Lower leg skin (tissue), 4 donors: ENCODE data around the gene SAMHD1. TPM values are rescaled to one million over a fixed set of nuclear protein-coding genes. Genes with fewer than 3 reads are reported as not detected.
"Not testable (repeated sequence)": the region's sequence is repeated elsewhere in the genome, so short reads cannot be mapped to it uniquely, and the experiment has no call there.

Source experiments
- DNase-seq, 2 donors: peaks; one replicate each; pipeline ENCODE4 v3.0.0-alpha.2; 2019; ENCODE audit warnings: low spot score in 2 of 2
- H3K4me3 ChIP-seq: fragments of 200-600 bp; sonication (generic); 2 replicates; pipeline ENCODE4 v1.5.1; 2017; ENCODE audit warnings: mild to moderate bottlenecking, low read depth; ENCODE audit not compliant: poor library complexity, severe bottlenecking
- POLR2A ChIP-seq, 2 donors: fragments of 450-650 bp; IDR thresholded peaks; one replicate each; pipeline ENCODE4 v1.6.1; 2016 to 2017; ENCODE audit warnings: antibody characterized with exemption in 2 of 2, mild to moderate bottlenecking in 1 of 2, moderate library complexity in 1 of 2
- WGBS, 2 donors: methylation state at CpG; one replicate each; pipeline ENCODE4 v1.1.5; 2018; 5-methylcytosine and 5-hydroxymethylcytosine counted together
- intact Hi-C: fragments of 100-400 bp; cut with DNase I; formaldehyde crosslinking; loops from one replicate; pipeline ENCODE4 v1.15.0; 2023; ENCODE audit warnings: low total_unique reads
- total RNA-seq, 4 donors: library from RNA; depleted of rRNA; stranded (reverse); fragments of >200 nt; gene quantifications; one replicate each; pipeline ENCODE4 v1.1.0, GENCODE V29; 2016
- TF ChIP-seq, protein P1 (sequence below), 3 donors: fragments of 450-650 bp; IDR thresholded peaks; one replicate each; pipeline ENCODE4 v1.5.1; 2016; ENCODE audit warnings: antibody characterized with exemption in 3 of 3, mild to moderate bottlenecking in 3 of 3, moderate library complexity in 2 of 3

Gene SAMHD1
- total RNA-seq, 4 donors from 2014 or later: 29.4 to 109 (median 38.3) TPM

DNA sequence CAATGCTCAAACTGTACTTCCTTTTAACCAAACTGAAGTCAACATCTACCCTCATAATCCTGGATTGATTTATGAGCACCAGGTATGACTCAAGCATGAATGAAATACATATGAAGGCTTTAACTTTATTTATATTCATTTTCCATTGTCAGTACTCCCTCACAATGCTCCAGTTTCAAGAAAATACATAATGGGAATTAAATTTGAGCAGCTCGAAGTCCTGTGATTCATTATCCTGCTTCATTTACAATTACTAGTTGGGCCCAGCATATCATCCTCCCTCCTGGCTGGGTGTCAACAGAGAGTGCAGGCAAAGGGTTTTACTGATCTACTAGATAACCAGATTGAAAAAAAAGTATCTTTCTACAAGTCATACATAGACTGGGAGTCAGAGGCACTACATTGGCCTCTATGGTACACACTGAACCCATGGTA is 10.1 kb downstream of the SAMHD1 start:
- 11% methylated on average over 1 of the region's 1 CpG for WGBS, 2 donors
- peak in 1 of 2 donors; percentile 80 for DNase-seq
- intact Hi-C loops: no loop called here
- no peak for TF ChIP-seq POLR2A (IDR thresholded peaks at IDR 0.05)
- TF ChIP-seq, protein P1, sequence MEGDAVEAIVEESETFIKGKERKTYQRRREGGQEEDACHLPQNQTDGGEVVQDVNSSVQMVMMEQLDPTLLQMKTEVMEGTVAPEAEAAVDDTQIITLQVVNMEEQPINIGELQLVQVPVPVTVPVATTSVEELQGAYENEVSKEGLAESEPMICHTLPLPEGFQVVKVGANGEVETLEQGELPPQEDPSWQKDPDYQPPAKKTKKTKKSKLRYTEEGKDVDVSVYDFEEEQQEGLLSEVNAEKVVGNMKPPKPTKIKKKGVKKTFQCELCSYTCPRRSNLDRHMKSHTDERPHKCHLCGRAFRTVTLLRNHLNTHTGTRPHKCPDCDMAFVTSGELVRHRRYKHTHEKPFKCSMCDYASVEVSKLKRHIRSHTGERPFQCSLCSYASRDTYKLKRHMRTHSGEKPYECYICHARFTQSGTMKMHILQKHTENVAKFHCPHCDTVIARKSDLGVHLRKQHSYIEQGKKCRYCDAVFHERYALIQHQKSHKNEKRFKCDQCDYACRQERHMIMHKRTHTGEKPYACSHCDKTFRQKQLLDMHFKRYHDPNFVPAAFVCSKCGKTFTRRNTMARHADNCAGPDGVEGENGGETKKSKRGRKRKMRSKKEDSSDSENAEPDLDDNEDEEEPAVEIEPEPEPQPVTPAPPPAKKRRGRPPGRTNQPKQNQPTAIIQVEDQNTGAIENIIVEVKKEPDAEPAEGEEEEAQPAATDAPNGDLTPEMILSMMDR (IDR thresholded peaks at IDR 0.05): no peak
- no peak overlapping the region for H3K4me3 ChIP-seq

DNA sequence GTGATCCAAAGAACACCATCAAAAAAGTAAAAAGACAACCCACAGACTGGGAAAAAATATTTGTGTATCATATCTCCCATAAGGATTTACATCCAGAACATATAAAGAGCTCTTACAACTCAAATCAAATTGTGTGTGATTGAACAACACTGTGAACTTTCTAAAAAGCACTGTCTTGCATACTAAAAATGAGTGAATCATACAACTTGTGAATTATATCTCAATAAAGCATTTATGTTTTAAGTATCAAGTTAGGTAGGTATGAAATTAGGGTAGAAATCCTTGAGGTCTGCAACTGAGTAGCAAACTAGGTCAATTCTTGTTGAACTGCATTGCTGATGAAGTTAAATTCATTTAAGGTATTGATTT is 14.1 kb downstream of the SAMHD1 start:
- no peak overlapping the region for H3K4me3 ChIP-seq
- no peak for DNase-seq
- no peak for TF ChIP-seq POLR2A (IDR thresholded peaks at IDR 0.05)
- TF ChIP-seq, protein P1 (IDR thresholded peaks at IDR 0.05): no peak
- intact Hi-C loops: no loop called here

DNA sequence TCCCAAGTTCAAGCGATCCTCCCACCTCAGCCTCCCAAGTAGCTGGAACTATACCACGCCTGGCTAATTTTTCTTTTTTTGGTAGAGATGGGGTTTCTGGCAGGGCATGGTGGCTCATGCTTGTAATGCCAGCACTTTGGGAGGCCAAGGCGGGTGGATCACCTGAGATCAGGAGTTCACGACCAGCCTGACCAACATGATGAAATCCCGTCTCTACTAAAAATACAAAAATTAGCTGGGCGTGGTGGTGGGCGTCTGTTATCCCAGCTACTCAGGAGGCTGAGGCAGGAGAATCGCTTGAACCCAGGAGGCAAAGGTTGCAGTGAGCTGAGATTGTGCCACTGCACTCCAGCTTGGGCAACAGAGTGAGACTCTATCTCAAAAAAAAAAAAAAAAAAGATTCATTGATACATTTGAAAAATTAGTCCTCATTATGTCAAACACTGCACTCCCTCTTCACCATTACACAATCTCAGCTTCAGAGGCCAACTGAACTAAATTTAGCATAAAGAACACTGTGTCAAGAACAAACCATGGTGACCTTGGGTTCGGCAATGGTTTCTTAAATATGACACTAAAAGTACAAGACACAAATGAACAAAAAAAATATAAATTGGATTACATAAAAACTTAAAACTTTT is 14.6 kb downstream of the SAMHD1 start:
- intact Hi-C loops, H3K4me3 ChIP-seq: not testable (repeated sequence)
- WGBS, 2 donors: 68 to 74% methylated on average over 9 of the region's 9 CpGs
- peak in 1 of 2 donors; percentile 70 for DNase-seq

DNA sequence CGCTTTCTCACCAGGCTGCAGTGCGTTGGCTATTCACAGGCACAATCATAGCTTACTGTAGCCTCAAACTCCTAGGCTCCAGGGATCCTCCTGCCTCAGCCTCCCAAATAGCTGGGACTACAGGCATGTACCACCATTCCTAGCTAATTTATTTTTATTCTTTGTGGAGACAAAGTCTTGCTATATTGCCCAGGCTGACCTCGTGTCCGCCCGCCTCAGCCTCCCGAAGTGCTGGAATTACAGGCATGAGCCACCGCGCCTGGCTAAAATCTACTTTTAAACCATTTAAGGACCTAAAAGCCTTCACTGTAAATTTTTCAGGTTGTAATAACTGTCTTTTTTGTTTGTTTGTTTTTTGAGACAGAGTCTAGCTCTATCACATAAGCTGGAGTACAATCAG is 15.2 kb downstream of the SAMHD1 start:
- WGBS, 2 donors: 84 to 86% methylated on average over 8 of the region's 8 CpGs
- no peak for TF ChIP-seq POLR2A (IDR thresholded peaks at IDR 0.05)
- intact Hi-C loops: no loop called here
- H3K4me3 ChIP-seq: no peak overlapping the region
- DNase-seq: peak in 1 of 2 donors; percentile 43

DNA sequence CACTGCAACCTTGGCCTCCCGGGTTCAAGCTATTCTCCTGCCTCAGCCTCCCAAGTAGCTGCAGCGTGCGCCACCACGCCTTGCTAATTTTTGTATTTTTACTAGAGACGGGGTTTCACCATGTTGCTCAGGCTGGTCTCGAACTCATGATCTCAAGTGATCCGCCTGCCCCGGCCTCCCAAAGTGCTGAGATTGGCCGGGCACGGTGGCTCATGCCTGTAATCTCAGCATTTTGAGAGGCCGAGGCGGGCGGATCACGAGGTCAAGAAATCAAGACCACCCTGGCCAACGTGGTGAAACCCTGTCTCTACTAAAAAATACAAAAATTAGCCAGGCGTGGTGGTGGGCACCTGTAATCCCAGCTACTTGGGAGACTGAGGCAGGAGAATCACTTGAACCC is 17.9 kb downstream of the SAMHD1 start:
- WGBS, 2 donors: 95 to 97% methylated on average over 16 of the region's 16 CpGs
- intact Hi-C loops, H3K4me3 ChIP-seq: not testable (repeated sequence)

DNA sequence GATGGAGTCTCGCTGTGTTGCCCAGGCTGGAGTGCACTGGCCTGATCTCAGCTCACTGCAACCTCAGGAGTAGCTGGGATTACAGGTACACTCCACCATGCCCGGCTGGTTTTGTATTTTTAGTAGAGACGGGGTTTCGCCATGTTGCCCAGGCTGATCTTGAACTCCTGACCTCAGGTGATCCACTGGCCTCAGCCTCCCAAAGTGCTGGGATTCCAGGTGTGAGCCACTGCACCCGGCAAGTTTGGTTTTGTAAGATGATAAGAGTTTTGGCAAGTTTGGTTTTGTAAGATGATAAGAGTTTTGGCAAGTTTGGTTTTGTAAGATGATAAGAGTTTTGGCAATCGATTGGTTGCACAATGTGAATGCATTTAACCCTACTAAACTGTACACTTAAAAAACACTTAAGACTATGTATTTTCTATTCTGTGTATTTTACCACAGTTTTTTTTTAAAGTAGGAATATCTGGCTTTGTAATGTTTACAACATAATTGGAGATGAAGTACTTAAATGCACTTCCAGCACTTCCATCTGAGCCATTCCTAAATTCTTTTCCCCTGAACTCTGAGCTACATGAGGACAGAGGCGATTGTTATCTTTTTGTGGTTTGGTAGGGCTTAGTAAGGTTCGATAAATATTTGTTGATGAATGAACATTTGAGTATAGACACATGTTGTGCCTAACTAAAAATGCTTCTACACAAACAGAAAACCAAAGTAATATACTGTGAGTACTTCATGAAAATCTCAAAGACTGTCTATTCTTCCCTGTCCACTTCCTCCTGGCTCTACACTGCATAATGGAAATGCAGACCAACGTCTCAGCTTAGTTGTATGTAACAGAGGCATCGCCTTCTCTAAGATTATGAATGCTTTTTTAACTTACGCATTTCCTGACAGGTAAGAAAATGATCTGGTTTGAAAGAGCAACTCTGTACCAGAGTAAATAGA is 18.8 kb downstream of the SAMHD1 start:
- H3K4me3 ChIP-seq: no peak overlapping the region
- no peak for TF ChIP-seq POLR2A (IDR thresholded peaks at IDR 0.05)
- TF ChIP-seq, protein P1 (IDR thresholded peaks at IDR 0.05): no peak
- intact Hi-C loops: no loop called here
- DNase-seq: peak in 1 of 2 donors; percentile 52
- 68 to 69% methylated on average over 11 of the region's 11 CpGs for WGBS, 2 donors

More for the DNA sequence above, 17.9 kb downstream of the SAMHD1 start:
- peak in 1 of 2 donors; percentile 74 for DNase-seq

DNA sequence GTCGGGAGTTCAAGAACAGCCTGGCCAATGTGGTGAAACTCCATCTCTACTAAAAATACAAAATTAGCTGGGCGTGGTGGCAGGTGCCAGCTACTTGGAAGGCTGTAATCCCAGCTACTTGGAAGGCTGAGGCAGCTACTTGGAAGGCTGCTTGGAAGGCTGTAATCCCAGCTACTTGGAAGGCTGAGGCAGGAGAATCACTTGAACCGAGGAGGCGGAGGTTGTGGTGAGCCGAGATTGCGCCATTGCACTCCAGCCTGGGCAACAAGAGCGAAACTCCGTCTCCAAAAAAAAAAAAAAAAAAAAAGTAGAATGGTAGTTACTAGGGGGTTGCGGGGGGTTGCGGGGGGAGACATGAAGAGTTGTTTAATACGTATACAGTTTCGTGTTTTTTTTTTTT is 19.4 kb downstream of the SAMHD1 start:
- 80 to 85% methylated on average over 12 of the region's 12 CpGs for WGBS, 2 donors
- H3K4me3 ChIP-seq, intact Hi-C loops: not testable (repeated sequence)
- peak in 1 of 2 donors; percentile 76 for DNase-seq
